NCI-H2196 (cell line): Measurements from ENCODE around the gene NAT14.

Experiments used
- DNase-seq: peaks from one replicate; lab custom pipeline; 2025; ENCODE audit not compliant: unreplicated experiment; lab: John Stamatoyannopoulos, UW

NAT14 gene

DNA sequence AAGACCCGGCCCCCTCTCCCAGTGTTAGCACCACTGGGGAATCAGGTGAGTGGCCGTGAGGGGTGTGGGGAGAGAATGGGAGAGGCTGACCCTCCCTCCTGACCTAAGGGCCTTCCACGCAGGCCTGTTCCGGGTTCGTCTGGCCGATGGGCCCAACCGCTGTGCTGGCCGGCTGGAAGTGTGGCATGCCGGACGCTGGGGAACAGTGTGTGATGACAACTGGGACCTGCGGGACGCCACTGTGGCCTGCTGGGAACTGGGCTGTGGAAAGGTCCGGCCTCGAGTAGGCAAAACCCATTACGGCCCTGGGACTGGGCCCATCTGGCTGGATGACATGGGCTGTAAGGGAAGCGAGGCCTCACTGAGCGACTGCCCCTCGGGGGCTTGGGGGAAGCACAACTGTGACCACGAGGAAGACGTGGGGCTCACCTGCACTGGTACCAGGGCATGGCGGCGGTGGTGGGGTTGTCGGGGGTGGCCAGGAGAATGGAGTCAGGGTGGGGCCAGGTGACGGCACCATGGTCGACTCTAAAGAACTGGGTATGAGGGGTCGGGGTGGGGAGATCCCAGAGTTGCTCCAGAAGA is 15.5 kb downstream of the NAT14 start:
- DNase-seq, result no peak

DNA sequence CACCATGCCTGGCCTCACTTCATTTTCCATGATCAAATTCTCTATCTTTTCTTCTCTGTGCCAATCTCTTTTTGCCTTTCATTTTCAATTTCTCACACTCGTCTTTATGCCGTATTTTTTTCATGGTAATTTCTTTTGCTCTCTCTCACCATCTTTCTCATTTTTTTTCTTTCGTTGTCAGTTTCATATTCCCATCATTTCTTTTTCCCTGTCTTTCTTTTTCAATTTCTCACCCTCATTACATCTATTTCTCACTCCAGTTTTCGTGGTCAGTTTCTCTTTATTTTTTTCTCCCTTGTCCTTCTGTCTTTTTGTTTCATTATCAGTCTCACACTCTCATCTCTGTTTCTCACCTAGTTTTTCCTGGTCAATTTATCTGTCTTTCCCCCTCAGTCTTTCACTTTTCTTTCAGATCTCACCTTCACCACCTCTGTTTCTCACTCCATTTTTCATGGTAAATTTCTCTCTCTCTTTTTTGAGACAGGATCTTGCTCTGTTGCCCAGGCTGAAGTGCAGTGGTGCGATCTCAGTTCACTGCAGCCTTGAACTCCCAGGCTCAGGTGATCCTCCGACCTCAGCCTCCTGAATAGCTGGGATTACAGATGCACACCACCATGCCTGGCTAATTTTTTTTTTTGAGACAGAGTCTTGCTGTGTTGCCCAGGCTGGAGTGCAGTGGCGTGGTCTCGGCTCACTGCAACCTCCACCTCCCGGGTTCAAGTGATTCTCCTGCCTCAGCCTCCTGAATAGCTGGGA is 17.4 kb downstream of the NAT14 start:
- DNase-seq, result no peak

DNA sequence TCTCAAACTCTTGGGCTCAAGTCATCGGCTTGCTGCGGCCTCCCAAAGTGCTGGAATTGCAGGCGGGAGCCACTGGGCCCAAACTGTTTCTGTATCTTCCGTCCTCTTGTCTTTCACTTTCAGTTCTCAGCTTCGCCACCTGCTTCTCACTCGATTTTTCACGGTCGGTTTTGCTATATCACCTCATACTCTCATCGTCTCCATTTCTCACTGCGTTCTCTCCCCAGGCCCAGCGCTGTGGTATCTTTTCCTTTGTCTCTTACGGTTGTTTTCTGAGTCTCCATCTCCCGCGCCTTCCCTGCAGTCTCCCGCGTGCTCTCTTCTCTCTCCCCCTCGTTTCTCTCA is 18.1 kb downstream of the NAT14 start:
- DNase-seq, result no peak

DNA sequence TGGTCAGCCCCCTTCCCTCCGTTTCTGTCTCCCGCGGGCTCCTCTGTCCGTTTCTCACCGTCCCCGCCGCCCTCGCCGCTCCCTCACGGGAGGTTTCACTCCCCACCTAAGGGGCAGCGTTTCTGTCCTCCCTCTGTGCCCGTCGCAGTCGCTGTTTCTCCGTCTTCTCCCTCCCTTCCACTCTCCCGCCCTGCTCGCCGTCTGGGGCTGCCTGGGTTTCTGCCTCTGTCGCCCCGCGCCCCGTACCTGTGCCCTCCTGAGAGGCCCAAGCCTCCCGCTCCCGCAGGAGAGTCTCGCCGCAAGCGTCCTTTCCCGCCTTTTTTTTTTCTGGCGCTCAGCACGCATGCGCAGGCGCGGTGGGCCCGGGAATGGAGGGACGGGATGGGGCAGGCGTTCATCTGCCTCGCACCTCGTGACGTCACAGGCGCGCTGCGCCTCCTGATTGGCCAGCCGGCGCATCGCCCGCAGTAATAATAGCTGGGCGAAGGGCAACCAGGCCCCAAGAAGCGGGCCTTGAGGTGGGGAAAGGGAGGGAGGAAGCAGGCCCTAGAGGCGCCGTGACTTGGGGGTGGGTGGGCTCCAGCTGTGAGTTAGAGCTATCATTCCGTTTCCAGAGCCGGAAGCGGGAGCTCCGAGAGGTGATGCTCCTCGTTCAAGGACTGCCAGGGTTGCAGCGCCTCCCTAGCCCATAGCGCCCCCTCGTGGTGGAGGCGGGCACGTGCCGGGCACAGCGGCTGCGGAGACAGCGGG is 18.7 kb downstream of the NAT14 start:
- DNase-seq, result peak; percentile 99

DNA sequence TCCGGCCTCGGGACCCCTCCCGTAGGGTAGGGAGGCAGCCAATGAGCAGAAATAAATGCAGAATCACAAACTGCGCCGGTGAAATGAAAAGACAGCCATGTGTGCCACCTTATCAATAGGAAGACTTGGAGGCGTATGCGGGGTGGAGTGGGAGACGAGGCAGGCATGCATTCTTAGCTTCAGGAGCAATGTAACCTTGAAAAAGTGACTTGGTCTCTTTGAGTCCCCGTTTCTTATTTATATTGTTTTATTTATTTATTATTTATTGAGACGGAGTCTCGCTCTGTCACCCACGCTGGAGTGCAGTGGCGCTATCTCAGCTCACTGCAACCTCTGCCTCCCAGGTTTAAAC is 19.2 kb downstream of the NAT14 start:
- no peak for DNase-seq

DNA sequence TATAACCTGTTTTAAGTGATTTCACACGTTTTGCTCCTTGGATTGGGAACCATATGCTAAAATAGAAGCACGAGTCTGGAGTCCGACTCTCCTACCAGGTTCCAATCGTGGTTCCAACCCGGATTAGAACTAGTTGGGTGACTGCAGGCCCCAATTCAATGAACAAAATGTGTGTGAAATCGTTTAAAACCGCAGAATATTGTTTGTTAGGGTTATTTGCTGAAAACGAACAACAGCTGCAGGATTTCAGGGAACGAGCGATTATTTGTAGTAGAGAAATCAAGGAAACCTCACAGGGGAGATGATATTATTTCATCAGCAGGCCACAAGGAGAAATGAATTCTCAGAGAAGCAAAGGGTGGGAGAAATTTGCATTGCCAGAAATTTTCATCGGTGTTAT is 20.0 kb downstream of the NAT14 start:
- DNase-seq, result no peak

DNA sequence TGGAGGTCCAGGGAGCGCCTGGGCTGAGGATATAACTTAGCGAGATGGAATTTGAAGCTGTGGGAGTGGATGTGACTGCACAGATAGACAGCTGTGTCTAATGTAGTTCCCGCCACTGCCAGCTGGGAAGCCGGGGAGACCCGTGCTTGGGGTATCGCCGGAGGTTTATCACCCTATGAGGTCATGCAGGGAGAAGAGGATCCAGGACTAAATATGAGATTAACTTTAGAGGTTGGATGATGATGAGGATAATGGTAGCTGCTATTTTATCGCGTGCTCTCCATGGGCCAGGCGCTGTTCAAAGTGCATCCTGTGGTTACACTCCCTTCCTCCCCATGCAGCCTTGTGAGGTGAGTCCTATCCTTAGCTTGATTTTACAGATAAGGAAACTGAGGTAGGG is 23.1 kb downstream of the NAT14 start:
- DNase-seq, result no peak

DNA sequence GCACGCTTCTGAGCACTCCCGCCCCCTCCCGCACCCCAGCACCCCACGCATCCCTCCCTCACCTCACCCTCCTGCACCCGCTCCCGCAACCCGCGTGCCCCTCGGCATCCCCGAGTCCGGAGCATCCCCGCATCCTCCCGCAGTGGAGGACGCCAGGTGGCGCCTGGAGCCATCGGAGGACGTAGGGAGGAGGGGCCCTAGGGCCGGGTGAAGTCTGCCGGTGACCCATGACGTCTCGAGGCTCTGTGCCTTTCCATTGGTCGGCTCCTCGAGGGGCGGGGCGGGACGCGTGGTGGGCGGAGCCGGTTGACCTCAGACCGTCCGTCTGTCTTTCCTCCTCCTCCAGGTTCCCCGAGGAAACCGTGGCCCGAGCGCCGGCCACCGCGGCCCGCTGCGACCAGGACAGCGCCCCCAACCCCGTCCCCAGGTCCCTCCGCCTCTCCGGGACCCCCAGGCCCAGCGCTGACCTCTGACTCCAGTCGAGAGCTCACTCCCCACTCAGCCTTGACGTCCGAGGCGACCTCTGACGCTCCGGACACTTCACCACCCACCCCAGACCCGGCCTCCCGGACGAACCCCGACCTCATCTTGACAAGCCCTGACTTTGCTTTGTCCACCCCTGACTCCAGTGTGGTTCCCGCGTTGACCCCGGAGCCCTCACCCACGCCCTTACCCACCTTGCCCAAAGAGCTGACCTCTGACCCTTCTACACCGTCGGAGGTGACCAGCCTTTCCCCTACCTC is 32.1 kb downstream of the NAT14 start:
- peak; percentile 95 for DNase-seq

DNA sequence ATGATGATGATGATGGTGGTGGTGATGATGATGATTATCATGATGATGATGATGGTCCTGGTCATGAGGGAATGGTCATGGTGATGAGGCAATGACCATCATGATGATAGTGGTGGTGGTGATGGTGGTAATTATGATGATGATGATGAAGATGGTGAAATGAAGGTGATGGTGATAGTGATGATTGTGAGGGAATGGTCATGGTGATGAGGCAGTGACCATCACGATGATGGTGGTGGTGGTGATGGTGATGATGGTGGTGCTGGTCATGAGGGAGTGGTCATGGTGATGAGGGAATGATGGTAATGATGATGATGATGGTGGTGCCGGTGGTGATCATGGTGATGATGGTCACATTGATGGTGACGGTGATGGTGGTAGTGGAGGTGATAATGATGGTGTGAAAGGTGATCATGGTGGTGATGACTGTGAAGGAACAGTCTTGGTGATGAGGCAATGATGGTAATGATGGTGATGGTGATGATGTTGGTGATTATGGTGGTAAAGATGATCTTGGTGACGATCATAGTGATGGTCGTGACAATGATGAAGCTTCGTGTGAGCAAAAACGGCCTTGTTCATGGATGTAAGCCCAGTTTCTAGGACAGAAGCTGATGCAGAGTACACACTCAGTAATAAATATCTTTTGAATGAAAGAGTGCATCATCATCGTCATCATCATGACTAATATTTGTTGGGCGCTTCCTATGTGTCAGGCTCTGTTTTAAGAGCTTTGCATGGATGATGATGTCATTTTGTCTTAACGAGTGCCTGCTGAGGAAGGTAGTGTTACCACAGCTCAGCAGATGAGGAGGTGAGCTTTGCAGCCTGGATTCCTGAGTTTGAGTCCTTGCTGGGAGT is 34.7 kb downstream of the NAT14 start:
- peak; percentile 52 for DNase-seq

DNA sequence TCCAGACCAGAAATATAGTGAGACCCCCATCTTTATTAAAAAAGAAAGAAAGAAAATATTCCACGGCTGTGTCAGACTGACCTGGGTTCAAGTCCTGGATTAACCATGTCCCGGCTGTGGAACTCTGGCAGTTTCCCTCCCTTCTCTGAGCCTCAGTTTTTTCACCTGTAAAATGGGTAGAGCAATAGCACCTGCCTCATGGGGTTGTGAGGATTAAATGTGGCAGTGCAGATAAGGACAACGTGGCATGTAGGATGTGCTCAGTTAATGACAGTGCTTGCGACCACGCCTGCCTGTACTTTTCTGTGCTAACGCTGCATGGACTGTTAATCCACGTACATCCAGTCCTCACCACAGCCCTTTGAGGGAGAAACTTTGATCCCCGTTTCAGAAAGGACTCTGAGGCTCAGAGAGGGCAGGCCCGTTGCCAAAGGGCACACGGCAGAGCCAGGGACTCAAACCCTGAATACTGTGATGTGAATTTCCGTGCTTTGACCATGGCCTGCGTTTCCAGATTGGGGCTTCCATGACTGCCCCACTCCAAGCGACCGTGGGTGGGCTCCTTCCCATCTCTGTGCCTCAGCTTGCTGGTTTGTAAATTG is 35.8 kb downstream of the NAT14 start:
- DNase-seq, result no peak

DNA sequence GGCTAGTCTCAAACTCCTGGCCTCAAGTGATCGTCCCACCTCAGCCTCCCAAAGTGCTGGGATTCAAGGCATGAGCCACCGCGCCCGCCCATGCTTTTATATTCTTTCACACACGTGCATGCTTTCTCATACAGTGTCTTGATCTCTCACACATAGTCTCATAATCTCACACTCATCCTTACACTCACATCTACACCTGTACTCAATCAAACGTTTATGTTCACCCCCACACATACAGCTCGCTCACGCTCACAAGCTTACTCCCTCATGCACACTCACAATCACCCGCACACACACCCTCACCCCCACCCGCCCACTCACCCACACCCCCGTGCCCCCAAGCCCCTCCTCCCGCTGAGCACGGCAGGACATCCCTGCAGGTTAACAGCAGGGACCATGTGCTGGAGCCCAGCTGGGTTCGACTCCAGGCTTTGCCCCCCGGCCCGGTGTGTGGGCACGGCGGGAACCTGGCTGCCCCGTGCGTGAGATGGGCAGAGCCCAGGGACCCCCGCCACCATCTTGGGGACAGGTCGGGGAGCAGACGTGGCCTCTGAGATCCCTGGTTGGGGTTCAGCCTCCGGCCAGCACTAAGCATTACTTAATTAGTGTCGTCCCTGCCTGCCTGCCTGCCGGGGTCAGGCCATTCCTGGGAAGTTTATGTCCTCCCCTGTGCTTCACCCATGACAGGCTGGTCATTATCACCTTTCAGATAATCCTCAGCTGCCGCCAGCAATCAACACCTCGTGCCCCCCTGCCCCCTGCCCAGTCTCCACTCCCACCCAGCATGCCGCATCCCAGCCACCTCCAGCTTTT is 40.5 kb downstream of the NAT14 start:
- DNase-seq, result no peak

DNA sequence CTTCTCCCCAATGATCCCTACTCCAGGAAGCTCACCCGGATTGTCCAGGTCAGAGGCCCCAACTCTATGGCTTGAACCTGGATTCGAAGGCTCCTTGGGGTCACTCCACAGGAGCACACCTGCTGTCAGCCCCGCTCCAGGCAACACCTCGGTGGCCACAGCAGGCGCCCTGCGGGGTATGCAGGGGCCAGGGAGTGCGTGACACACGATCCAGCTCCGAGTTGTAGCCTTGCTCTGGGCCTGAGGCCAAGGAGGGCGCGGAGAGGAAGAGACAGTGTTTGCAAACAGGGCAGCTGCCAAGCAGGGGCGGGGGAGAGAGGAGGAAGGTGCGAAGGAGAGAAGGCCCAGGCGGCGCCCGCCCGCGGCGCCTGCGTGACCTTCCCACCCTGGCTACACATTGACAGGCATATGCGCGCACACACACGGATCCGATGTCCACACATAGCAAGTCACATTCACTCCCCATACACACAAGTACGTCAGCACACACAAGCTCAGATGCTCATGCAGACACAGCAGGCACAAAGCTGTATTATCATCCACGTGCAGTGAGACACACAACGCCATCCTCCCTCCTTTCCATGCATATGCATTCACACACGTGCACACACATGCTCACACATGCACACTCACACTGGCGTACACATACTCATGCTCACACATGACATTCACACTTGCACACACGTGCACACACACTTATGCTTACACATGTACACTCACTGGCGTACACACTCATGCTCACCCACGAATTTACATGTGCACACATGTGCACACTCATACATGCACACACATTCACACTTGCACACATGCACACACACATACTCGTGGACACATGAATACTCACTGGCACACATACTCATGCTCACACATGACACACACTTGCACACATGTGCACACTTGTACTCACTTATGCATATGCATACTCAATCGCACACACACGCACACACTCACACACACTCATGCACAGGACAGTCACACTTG is 41.5 kb downstream of the NAT14 start:
- peak; percentile 96 for DNase-seq

DNA sequence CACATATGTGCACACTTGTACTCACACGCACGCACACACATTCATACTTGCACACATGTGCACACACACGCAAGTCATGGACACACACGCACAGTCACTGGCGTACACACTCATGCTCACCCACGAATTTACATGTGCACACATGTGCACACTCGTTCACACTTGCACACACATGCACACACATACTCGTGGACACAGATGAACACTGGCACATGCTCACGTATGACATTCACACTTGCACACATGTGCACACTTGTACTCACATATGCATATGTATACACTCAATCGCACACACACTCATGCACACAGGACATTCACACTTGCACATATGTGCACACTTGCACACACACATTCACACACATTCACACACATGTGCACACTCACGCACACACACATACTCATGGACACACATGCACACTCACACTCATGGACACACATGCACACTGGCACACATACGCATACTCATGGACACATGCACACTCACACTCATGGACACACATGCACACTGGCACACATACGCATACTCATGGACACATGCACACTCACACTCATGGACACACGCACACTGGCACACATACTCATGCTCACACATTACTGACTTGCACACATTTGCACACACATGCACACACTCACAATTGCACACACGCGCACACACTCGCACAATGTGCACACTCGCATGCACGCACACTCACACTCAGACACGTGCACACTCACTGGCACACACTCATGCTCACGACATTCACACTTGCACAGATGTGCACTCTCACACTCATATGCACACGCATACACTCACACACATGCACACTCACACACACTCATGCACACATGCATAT is 42.4 kb downstream of the NAT14 start:
- no peak for DNase-seq

DNA sequence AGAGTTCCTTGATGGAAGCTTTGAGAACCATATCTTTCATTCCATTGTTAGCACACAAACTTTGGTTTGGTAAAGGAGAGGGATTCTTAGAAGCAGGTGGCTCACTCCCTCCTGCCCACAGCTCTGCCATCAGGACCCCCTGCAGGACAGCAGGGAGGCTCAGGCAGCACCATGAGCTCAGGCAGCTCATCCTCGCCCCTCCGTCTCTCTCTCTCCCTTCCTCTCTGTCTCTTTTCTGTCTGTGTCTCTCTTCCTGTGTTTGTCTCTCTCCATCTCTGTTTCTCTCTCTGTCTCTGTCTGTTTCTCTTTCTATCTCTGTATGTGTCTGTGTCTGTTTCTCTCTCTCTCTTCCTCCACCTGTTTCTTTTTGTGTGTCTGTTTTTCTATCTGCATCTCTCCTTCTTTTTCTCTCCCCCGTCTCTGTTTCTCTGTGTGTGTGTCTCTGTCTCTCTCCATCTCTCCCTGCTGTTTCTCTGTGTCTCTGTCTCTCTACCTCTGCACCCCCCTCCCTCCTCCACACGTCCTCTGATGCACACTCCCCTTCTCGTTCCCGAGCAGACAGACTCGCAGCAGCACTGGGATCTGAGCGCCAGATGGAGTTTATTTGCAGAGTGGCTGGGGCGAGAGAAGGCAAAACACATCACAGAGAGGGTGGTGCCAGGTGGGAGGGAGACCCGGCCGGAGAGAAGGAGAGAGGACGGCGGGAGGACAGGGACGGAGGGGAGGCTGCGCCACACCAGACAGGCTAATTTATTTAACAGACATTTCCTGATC is 43.2 kb downstream of the NAT14 start:
- peak; percentile 60 for DNase-seq

DNA sequence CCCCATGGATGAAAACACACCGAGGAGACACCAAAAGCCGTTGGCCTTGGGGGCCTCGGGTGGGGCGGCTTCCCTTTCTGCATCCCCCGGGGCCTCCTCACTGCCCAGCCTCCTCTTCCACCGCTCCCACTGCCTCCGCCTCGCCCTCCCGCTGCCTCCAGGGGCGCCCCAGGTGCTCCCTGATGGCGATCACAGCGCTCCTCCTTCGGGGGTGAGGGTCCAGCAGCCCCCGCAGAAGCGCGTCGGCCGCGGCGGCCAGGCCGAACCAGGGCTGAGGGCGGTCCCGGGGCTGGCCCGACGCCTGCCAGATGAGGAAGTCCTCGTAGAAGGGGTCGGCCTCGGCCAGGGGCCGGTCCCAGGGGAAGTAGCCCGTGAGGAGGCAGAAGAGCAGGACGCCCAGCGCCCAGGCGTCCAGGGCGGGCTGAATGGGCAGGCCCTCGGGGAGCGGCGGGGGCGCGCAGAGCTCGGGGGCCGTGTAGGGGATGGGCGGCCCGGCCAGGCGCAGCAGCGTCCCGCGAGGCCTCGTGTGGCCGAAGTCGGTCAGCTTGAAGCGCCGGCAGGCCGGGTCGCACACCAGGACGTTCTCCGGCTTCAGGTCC is 44.7 kb downstream of the NAT14 start:
- no peak for DNase-seq

DNA sequence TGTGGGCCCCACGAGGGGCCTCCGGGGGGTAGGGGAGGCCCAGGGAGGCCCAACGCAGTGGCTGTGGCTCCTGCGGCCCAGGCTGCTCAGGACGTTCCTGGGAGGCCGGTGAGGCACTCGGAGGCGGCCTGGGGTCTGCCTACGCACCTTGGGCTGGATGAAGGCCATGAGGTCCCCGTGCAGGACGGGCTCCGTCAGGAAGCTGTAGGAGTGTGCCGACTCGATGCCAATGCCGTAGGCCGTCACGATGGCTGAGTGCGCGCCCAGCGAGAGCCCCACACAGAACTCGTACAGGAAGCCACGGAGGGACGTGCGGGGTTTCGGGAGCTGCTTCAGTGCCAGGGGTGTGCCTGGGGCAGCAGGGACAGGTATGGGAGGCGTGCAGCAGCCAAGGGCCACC is 46.0 kb downstream of the NAT14 start:
- DNase-seq, result no peak
